Measurements from ENCODE around the gene GSK3A.

The GSK3A gene

DNA sequence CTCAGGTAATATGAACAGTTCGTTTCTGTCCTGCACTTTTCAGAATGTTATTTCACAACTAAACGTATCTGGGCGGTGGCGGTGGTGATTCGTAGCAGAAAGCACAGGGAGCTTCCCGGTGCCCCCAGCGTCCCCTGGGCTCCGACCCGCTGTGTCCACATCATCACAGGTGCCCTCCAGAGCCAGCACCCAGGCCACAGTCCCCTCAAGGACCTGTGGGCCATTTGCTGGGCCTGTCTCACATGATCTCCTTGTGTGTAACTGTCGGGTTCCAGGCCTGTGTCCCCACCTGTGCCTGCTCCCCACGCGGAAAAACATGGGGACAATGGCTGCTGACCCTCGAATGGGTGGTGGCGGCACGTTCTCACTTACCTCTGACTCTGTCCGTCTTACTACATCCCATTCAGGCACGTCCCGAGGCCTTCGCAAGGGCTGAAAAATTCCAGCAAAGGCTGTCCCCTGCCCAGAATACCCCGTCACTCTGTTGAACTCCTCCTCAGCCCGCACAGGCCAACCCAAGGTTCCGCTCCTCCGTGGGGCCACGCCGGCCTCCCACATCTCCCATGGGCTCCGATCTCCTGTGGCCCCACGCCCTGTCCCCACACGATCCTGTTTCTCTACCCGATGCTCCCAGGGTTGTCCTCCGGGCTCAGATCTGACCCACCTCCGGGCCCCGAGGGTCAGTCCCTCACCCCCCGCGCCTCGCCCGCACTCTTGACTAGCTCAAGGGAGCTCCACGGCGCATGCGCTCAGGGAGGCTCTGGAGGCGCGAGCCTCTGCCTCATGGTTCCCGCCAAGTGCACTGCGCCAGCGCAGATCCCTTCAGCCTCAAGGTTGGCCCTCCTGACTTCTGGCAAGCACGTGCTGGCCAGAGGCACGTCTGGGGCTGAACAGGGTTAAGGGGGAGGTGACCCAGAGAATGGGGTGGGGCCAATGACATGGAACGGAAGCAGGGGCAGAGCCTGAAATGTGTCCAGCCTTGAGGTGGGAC, 46.1 kb downstream of the GSK3A start:
- DNase-seq = no peak

DNA sequence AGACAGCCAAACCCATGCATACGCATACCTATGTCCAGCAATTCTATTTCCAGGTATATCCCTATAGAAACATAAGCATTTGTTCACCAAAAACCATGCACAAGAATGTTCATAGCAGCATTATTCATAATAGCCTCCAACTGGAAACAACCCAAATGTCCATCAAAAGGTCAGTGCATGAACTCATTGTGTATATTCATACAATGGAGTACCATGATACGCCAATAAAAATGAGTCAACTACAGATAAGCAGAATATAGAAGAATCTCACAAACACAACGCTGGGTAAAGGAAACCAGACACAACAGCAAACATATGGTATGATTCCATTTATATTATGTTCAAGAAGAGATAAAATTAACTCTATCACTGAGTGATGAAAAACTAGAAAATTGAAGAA, 48.7 kb downstream of the GSK3A start:
- DNase-seq = no peak

DNA sequence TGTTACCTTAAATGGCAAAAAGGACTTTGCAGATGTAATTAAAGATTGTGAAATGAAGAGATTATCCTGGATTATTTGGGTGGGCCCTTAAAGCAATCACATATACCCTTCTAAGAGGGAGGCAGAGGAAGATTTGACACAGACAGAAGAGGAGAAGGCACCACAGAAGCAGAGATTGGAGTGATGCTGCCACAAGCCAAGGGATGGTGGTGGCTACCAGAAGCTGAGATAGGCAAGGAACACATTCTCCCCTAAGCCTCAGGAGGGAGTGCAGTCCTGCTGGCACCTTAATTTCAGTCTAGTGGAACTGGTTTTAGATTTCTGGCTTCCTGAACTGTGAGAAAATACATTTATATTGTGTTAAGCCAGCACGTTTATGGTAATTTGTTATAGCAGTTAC, 49.1 kb downstream of the GSK3A start:
- no peak for DNase-seq

GRCh38 chr19:42191855-42192254, 50.5 kb downstream of the GSK3A start:
- DNase-seq = no peak

GRCh38 chr19:42191330-42191729, 51.1 kb downstream of the GSK3A start:
- no peak for DNase-seq

DNA sequence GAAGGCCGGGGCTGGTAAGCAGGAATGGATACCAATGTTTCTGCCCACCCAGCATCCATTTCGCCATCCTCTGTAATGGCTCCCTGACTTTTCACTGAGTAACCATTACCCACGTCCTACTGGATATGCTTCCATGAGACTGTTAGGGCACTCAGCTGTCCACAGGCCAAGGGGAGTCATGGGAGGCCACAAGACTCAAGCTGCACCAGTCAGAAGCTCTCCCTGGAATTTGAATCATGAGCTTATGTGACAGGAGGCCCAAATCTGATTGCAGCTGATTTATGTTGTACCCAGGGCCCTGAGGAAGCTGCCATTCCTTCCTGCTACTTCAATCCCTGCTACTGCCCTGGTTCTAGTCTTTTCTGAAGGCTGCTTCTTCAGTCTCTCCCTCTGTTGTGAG, 53.3 kb downstream of the GSK3A start:
- no peak for DNase-seq

GRCh38 chr19:42188665-42189064, 53.7 kb downstream of the GSK3A start:
- DNase-seq = no peak

DNA sequence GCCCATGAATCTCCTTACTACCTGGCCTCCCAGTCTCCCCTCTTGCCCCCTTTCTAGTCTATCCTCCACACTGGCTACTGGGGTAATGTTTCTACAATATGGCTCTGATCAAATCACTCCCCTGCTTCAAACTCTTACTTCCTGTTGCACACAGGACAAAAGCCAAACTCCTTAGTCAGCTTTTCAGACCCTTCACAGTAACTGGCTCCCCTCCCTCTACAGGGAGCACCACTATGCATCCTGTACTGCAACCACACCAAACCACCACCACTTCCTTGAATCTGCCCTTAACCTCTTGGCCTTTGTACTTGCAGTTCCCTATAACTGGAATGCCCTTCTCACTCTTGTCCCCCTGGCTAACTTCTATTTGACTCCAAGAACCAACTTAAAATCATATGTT, 57.1 kb downstream of the GSK3A start:
- DNase-seq = peak; percentile 81

GRCh38 chr19:42184401-42184861, 58.0 kb downstream of the GSK3A start:
- DNase-seq = peak; percentile 59
